Gastrocnemius medialis (tissue), 4 donors: ENCODE results near the gene MTG1. TPM values are rescaled to one million over a fixed set of nuclear protein-coding genes. Genes with fewer than 3 reads are reported as not detected.

Source experiments
- ATAC-seq, 2 donors: fragments of 150-250 bp; one replicate each; pipeline ENCODE4 v1.9.1; 2016
- DNase-seq, 2 donors: peaks; one replicate each; pipeline ENCODE4 v3.0.0-alpha.2; 2019
- H3K27ac ChIP-seq, 4 donors: fragments of 200-600 bp; sonication (generic); 1 replicate in 1 of 4; 2 replicates in 3 of 4; pipeline ENCODE4 v1.5.1; 2016 to 2018; ENCODE audit warnings: mild to moderate bottlenecking in 2 of 4, moderate library complexity in 1 of 4
- H3K27me3 ChIP-seq, 3 donors: fragments of 200-600 bp; sonication (generic) in 2 of 3; 1 replicate in 1 of 3; 2 replicates in 2 of 3; pipeline versions ENCODE4 v1.5.1 to v1.6.0; 2016 to 2019; ENCODE audit warnings: mild to moderate bottlenecking in 1 of 3, moderate library complexity in 1 of 3
- H3K36me3 ChIP-seq, 2 donors: fragments of 200-600 bp; sonication (generic) in 1 of 2; one replicate each; pipeline ENCODE4 v1.5.1; 2017 to 2018
- H3K4me1 ChIP-seq, 2 donors: fragments of 200-600 bp; sonication (generic) in 1 of 2; one replicate each; pipeline ENCODE4 v1.5.1; 2016 to 2017; ENCODE audit warnings: mild to moderate bottlenecking in 2 of 2
- H3K4me3 ChIP-seq, 4 donors: fragments of 200-600 bp; sonication (generic) in 3 of 4; 1 replicate in 1 of 4; 2 replicates in 3 of 4; pipeline ENCODE4 v1.5.1; 2016 to 2019; ENCODE audit warnings: mild to moderate bottlenecking in 2 of 4
- H3K9me3 ChIP-seq, 3 donors: fragments of 200-600 bp; sonication (generic) in 2 of 3; 1 replicate in 1 of 3; 2 replicates in 2 of 3; pipeline ENCODE4 v1.5.1; 2016 to 2019
- CTCF ChIP-seq, 5 experiments: fragments of 450-650 bp in 3 of 5; fragments of 200-600 bp in 2 of 5; sonication (generic) in 2 of 5; IDR thresholded peaks in 4 of 5; conservative IDR thresholded peaks in 1 of 5; 1 replicate in 4 of 5; 2 replicates in 1 of 5; pipeline ENCODE4 v1.5.1; 2016 to 2019; ENCODE audit warnings: antibody characterized with exemption in 5 of 5, mild to moderate bottlenecking in 3 of 5, moderate library complexity in 3 of 5
- POLR2A ChIP-seq, 2 donors: fragments of 450-650 bp; IDR thresholded peaks; one replicate each; pipeline ENCODE4 v1.6.1; 2017; ENCODE audit warnings: antibody characterized with exemption in 2 of 2, mild to moderate bottlenecking in 2 of 2, moderate library complexity in 2 of 2
- in situ Hi-C, 4 donors: fragments of 200-750 bp; cut with MboI; loops; one replicate each; pipeline versions ENCODE4 v1.15.0 to v1.8.0; 2017; ENCODE audit warnings: low sequenced_read_pairs in 4 of 4
- intact Hi-C: fragments of 100-400 bp; cut with DNase I; formaldehyde crosslinking; loops from one replicate; pipeline ENCODE4 v1.15.1; 2023; ENCODE audit warnings: low total_unique reads
- total RNA-seq, 4 donors: library from RNA; depleted of rRNA; stranded (reverse); fragments of >200 nt; gene quantifications; one replicate each; pipeline versions ENCODE4 v1.1.0 to v1.2.3, GENCODE V29; 2016

Gene MTG1
- total RNA-seq, 4 donors from 2014 or later = 12.2 to 23.9 (median 14.1) TPM

GRCh38 chr10:133455196-133455595, 61.2 kb downstream of the MTG1 start:
- TF ChIP-seq CTCF (IDR thresholded peaks at IDR 0.05 in 4 of 5, conservative IDR thresholded peaks at IDR 0.05 in 1 of 5) (no peak), POLR2A (IDR thresholded peaks at IDR 0.05) (no peak)
- H3K4me1 ChIP-seq = no peaks in the 10 kb centered on the region
- no peaks in the 10 kb centered on the region for H3K36me3 ChIP-seq
- no peaks in the 10 kb centered on the region for H3K9me3 ChIP-seq
- in situ Hi-C loops (no loop called here), intact Hi-C loops (no loop called here)
- H3K4me3 ChIP-seq = no peak overlapping the region
- DNase-seq = no peak
- H3K27me3 ChIP-seq = no peaks in the 10 kb centered on the region
- ATAC-seq = no peak
- no peak overlapping the region for H3K27ac ChIP-seq

GRCh38 chr10:133455611-133456031, 61.7 kb downstream of the MTG1 start:
- Histone ChIP-seq H3K4me1 (no peaks in the 10 kb centered on the region), H3K27ac (no peak overlapping the region), H3K4me3 (no peak overlapping the region), H3K36me3 (no peaks in the 10 kb centered on the region), H3K27me3 (no peaks in the 10 kb centered on the region), H3K9me3 (no peaks in the 10 kb centered on the region)
- in situ Hi-C loops (no loop called here), intact Hi-C loops (no loop called here)
- TF ChIP-seq POLR2A (IDR thresholded peaks at IDR 0.05) = no peak
- no peak for TF ChIP-seq CTCF (IDR thresholded peaks at IDR 0.05 in 4 of 5, conservative IDR thresholded peaks at IDR 0.05 in 1 of 5)
- DNase-seq = no peak
- ATAC-seq = no peak

- H3K36me3 ChIP-seq = no peaks in the 10 kb centered on the region
- no peaks in the 10 kb centered on the region for H3K9me3 ChIP-seq
- TF ChIP-seq CTCF (IDR thresholded peaks at IDR 0.05 in 4 of 5, conservative IDR thresholded peaks at IDR 0.05 in 1 of 5) (no peak), POLR2A (IDR thresholded peaks at IDR 0.05) (no peak)
- H3K27ac ChIP-seq = no peak overlapping the region
- no peaks in the 10 kb centered on the region for H3K27me3 ChIP-seq
- in situ Hi-C loops (no loop called here), intact Hi-C loops (no loop called here)
- DNase-seq (no peak), ATAC-seq (no peak)
- H3K4me1 ChIP-seq = no peaks in the 10 kb centered on the region
- H3K4me3 ChIP-seq = no peak overlapping the region
Measured at GRCh38 chr10:133456041-133456951, 62.3 kb downstream of the MTG1 start.

GRCh38 chr10:133457100-133457841, 63.3 kb downstream of the MTG1 start:
- Histone ChIP-seq H3K4me3 (no peak overlapping the region), H3K4me1 (no peaks in the 10 kb centered on the region), H3K27me3 (no peaks in the 10 kb centered on the region), H3K9me3 (no peaks in the 10 kb centered on the region), H3K36me3 (no peaks in the 10 kb centered on the region), H3K27ac (no peak overlapping the region)
- TF ChIP-seq POLR2A (IDR thresholded peaks at IDR 0.05) = no peak
- no peak for TF ChIP-seq CTCF (IDR thresholded peaks at IDR 0.05 in 4 of 5, conservative IDR thresholded peaks at IDR 0.05 in 1 of 5)
- in situ Hi-C loops = no loop called here
- DNase-seq = no peak
- ATAC-seq = no peak
- intact Hi-C loops = no loop called here
